ENCODE results near the gene TECPR2.

GRCh38 chr14:102508410-102508773 is 145.7 kb downstream of the TECPR2 start:
- TF ChIP-seq PATZ1 (CRISPR knock-in tag; IDR thresholded peaks at IDR 0.05; ENCODE audit: borderline replicate concordance) (no peak), ZFP30 (CRISPR knock-in tag; IDR thresholded peaks at IDR 0.05) (no peak), ZNF565 (CRISPR knock-in tag; conservative IDR thresholded peaks at IDR 0.05; ENCODE audit: low read depth) (no peak), RARB (CRISPR knock-in tag; IDR thresholded peaks at IDR 0.05) (no peak), ESRRG (CRISPR knock-in tag; IDR thresholded peaks at IDR 0.05) (no peak), ZFP3 (CRISPR knock-in tag; IDR thresholded peaks at IDR 0.05) (no peak), ISL1 (CRISPR knock-in tag; IDR thresholded peaks at IDR 0.05) (no peak), CSDC2 (CRISPR knock-in tag; IDR thresholded peaks at IDR 0.05) (no peak)
- TF ChIP-seq, protein P1, sequence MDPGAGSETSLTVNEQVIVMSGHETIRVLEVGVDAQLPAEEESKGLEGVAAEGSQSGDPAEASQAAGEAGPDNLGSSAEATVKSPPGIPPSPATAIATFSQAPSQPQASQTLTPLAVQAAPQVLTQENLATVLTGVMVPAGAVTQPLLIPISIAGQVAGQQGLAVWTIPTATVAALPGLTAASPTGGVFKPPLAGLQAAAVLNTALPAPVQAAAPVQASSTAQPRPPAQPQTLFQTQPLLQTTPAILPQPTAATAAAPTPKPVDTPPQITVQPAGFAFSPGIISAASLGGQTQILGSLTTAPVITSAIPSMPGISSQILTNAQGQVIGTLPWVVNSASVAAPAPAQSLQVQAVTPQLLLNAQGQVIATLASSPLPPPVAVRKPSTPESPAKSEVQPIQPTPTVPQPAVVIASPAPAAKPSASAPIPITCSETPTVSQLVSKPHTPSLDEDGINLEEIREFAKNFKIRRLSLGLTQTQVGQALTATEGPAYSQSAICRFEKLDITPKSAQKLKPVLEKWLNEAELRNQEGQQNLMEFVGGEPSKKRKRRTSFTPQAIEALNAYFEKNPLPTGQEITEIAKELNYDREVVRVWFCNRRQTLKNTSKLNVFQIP (CRISPR knock-in tag; IDR thresholded peaks at IDR 0.05; ENCODE audit: borderline replicate concordance, low read depth): no peak

Measured in SK-N-SH treated with all-trans-retinoic acid at 6 μM for 48 hours (cell line).